OCI-LY7 (cell line): ENCODE data around the gene SEL1L2. TPM values are rescaled to one million over a fixed set of nuclear protein-coding genes. Genes with fewer than 3 reads are reported as not detected.
A peak's percentile ranks its signal among the peaks of the same experiment; 100 is the strongest.

Source experiments
- BruUV-seq: library from RNA; stranded (reverse); fragments of 400-500 nt; replicated peaks from 2 replicates; lab custom pipeline; 2021; lab: Mats Ljungman, UMichigan
- CTCF ChIA-PET: fragments of 300-600 bp; sonication (Branson Sonifier 250); formaldehyde crosslinking; loops from one replicate; lab custom pipeline; 2022; ENCODE audit warnings: antibody characterized with exemption; ENCODE audit not compliant: unreplicated experiment; lab: Charles Lee
- POLR2A ChIA-PET: fragments of 300-600 bp; sonication (Branson Sonifier 250); formaldehyde crosslinking; loops from one replicate; lab custom pipeline; 2022; ENCODE audit warnings: antibody characterized with exemption; lab: Charles Lee
- DNase-seq: peaks from one replicate; pipeline ENCODE4 v3.0.0-alpha.2; 2015; ENCODE audit warnings: low spot score
- H2AFZ ChIP-seq: fragments of 200-600 bp; sonication (generic), shearing (Covaris generic); 2 replicates; pipeline ENCODE4 v1.6.1; 2014; ENCODE audit warnings: mild to moderate bottlenecking, antibody characterized with exemption, low read length, moderate library complexity
- H3K27ac ChIP-seq: fragments of 200-600 bp; sonication (generic); 2 replicates; pipeline ENCODE4 v1.5.1; 2014; ENCODE audit warnings: mixed run types, low read depth, mild to moderate bottlenecking, moderate library complexity, low read length, inconsistent platforms; ENCODE audit not compliant: poor library complexity, severe bottlenecking
- H3K36me3 ChIP-seq: fragments of 200-600 bp; sonication (generic); 2 replicates; pipeline ENCODE4 v1.6.1; 2014; ENCODE audit warnings: mild to moderate bottlenecking, antibody characterized with exemption, low read length, moderate library complexity, mixed read lengths; ENCODE audit not compliant: insufficient read depth
- H3K4me1 ChIP-seq: fragments of 200-600 bp; sonication (generic); 2 replicates; pipeline ENCODE4 v1.5.1; 2014; ENCODE audit warnings: mild to moderate bottlenecking, low read length; ENCODE audit not compliant: insufficient read depth, poor library complexity, severe bottlenecking
- H3K4me2 ChIP-seq: fragments of 200-600 bp; sonication (generic); 2 replicates; pipeline ENCODE4 v1.6.1; 2014; ENCODE audit warnings: mild to moderate bottlenecking, low read length
- H3K4me3 ChIP-seq: fragments of 200-600 bp; sonication (generic); 2 replicates; pipeline ENCODE4 v1.5.1; 2014; ENCODE audit warnings: mild to moderate bottlenecking, low read depth, low read length; ENCODE audit not compliant: poor library complexity, severe bottlenecking
- H3K79me2 ChIP-seq: fragments of 200-600 bp; sonication (generic); 2 replicates; pipeline ENCODE4 v1.6.1; 2016; ENCODE audit warnings: low read depth, mild to moderate bottlenecking, low read length, moderate library complexity, mixed read lengths; ENCODE audit not compliant: insufficient read depth
- H3K9me2 ChIP-seq: fragments of 200-600 bp; sonication (generic); 2 replicates; pipeline ENCODE4 v1.6.1; 2016; ENCODE audit warnings: mild to moderate bottlenecking, low read length, mixed read lengths; ENCODE audit not compliant: insufficient read depth
- H3K9me3 ChIP-seq: fragments of 200-600 bp; sonication (generic); 2 replicates; pipeline ENCODE4 v1.6.1; 2014; ENCODE audit warnings: mild to moderate bottlenecking, mixed run types, low read length, mixed read lengths
- H4K20me1 ChIP-seq: fragments of 200-600 bp; sonication (generic); 2 replicates; pipeline ENCODE4 v1.6.1; 2014; ENCODE audit warnings: mild to moderate bottlenecking, antibody characterized with exemption, low read length, moderate library complexity, mixed read lengths; ENCODE audit not compliant: insufficient read depth
- EZH2phosphoT487 ChIP-seq: fragments of 200-600 bp; sonication (generic); IDR thresholded peaks from 2 replicates; pipeline ENCODE4 v1.6.1; 2018; ENCODE audit warnings: low read depth, borderline replicate concordance, mild to moderate bottlenecking, mixed run types, antibody characterized with exemption, low read length, moderate library complexity, mixed read lengths
- intact Hi-C: fragments of 100-400 bp; cut with micrococcal nuclease; formaldehyde crosslinking; loops from one replicate; pipeline ENCODE4 v1.10.0; 2022; ENCODE audit not compliant: unreplicated experiment
- total RNA-seq, 2 experiments: library from RNA; depleted of rRNA in 1 of 2; stranded (reverse); fragments of >200 nt in 1 of 2; shearing (Covaris generic) in 1 of 2; gene quantifications; 2 replicates each; pipeline ENCODE4 v1.2.3, GENCODE V29; 2014 to 2022
- TF ChIP-seq, protein P1 (sequence below): fragments of 200-600 bp; sonication (generic); conservative IDR thresholded peaks from 2 replicates; pipeline ENCODE4 v1.5.1; 2014; ENCODE audit warnings: mild to moderate bottlenecking, antibody characterized with exemption, low read length, moderate library complexity, mixed read lengths

The SEL1L2 gene
- total RNA-seq, 2 experiments from 2014 or later = not detected

GRCh38 chr20:13856354-13856753 is 134.1 kb downstream of the SEL1L2 start:
- CTCF ChIA-PET = no interaction called here
- no peaks in the 10 kb centered on the region for H3K4me1 ChIP-seq
- no peak overlapping the region for H3K4me3 ChIP-seq
- H2AFZ ChIP-seq = no peak overlapping the region
- H3K4me2 ChIP-seq = no peak overlapping the region
- H4K20me1 ChIP-seq = no peaks in the 10 kb centered on the region
- no TSS peak for BruUV-seq
- no peaks in the 10 kb centered on the region for H3K36me3 ChIP-seq
- H3K9me2 ChIP-seq = no peaks in the 10 kb centered on the region
- H3K79me2 ChIP-seq = no peaks in the 10 kb centered on the region
- POLR2A ChIA-PET = interaction anchor here (0.7 kb wide), 1 partner anchor 364 kb away, joined by 3 read pairs; no protein-coding TSS in a partner anchor
- TF ChIP-seq, protein P1, sequence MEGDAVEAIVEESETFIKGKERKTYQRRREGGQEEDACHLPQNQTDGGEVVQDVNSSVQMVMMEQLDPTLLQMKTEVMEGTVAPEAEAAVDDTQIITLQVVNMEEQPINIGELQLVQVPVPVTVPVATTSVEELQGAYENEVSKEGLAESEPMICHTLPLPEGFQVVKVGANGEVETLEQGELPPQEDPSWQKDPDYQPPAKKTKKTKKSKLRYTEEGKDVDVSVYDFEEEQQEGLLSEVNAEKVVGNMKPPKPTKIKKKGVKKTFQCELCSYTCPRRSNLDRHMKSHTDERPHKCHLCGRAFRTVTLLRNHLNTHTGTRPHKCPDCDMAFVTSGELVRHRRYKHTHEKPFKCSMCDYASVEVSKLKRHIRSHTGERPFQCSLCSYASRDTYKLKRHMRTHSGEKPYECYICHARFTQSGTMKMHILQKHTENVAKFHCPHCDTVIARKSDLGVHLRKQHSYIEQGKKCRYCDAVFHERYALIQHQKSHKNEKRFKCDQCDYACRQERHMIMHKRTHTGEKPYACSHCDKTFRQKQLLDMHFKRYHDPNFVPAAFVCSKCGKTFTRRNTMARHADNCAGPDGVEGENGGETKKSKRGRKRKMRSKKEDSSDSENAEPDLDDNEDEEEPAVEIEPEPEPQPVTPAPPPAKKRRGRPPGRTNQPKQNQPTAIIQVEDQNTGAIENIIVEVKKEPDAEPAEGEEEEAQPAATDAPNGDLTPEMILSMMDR = no peak
- DNase-seq = no peak
- H3K27ac ChIP-seq = no peak overlapping the region
- intact Hi-C loops = no loop called here
- H3K9me3 ChIP-seq = no peaks in the 10 kb centered on the region

DNA sequence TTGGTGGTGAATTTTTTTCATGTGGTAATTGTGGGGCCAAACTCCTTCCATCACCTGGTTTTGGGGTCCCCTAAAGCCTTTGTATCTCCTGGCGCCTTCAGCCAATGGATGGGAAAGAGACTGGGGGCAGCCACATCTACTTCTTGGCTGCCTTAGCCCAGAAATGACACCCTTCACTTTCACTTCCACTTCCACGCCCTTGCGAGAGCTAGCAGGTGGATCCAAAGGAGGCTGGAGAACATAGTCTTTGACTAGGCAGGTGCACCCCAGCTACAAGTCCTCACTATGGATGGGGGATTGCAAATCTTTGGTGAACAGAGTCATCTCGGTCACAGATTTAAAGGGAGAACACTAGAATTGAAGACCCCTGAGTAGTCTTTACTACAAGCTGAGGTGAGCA is 134.8 kb downstream of the SEL1L2 start:
- DNase-seq = peak; percentile 4
- no TSS peak for BruUV-seq

DNA sequence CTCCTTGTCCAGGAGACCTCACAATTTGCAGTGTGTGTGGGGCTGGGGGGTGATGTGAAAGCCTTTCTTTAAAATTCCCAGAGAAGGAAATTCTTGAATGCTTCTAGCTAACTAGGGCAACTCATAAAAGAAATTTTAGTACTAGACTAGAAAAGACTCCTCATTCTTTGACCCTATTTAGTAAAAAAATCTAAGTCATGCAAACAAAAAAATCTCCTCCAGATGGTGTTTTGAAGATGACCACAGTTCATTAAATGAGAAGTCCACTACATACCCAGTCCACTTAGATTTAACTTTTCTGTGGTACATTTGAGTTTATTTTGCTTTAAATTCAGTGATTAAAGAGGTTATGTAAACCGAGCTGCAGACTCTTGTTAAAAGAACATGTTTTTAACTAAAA is 138.1 kb downstream of the SEL1L2 start:
- H3K9me2 ChIP-seq = no peaks in the 10 kb centered on the region
- H3K79me2 ChIP-seq = no peaks in the 10 kb centered on the region
- no peaks in the 10 kb centered on the region for H3K36me3 ChIP-seq
- ChIA-PET CTCF (no interaction called here), POLR2A (interaction anchor here (0.5 to 1.4 kb wide), 2 partner anchors 22 to 257 kb away, joined by 3 to 4 read pairs; no protein-coding TSS in a partner anchor)
- no peak for DNase-seq
- H3K4me3 ChIP-seq = no peak overlapping the region
- H3K4me1 ChIP-seq = no peaks in the 10 kb centered on the region
- no peak overlapping the region for H3K4me2 ChIP-seq
- H2AFZ ChIP-seq = no peak overlapping the region
- no TSS peak for BruUV-seq
- H3K27ac ChIP-seq = no peak overlapping the region
- H3K9me3 ChIP-seq = no peaks in the 10 kb centered on the region
- no peaks in the 10 kb centered on the region for H4K20me1 ChIP-seq
- TF ChIP-seq, protein P1 = no peak
- intact Hi-C loops = no loop called here

More for the DNA sequence above, 134.8 kb downstream of the SEL1L2 start:
- H3K79me2 ChIP-seq = no peaks in the 10 kb centered on the region
- POLR2A ChIA-PET = no interaction called here
- CTCF ChIA-PET = no interaction called here
- TF ChIP-seq EZH2phosphoT487 = no peak
- TF ChIP-seq, protein P1 = no peak
- intact Hi-C loops = no loop called here
- no peak overlapping the region for H2AFZ ChIP-seq
- no peak overlapping the region for H3K27ac ChIP-seq
- no peak overlapping the region for H3K4me2 ChIP-seq
- no peaks in the 10 kb centered on the region for H3K9me2 ChIP-seq
- no peaks in the 10 kb centered on the region for H4K20me1 ChIP-seq
- H3K4me1 ChIP-seq = no peaks in the 10 kb centered on the region
- no peaks in the 10 kb centered on the region for H3K9me3 ChIP-seq
- H3K4me3 ChIP-seq = no peak overlapping the region
- no peaks in the 10 kb centered on the region for H3K36me3 ChIP-seq
